GM12878 (cell line): ENCODE measurements around the gene HRH2. TPM values are rescaled to one million over a fixed set of nuclear protein-coding genes. Genes with fewer than 3 reads are reported as not detected.

Source experiments
- ATAC-seq: fragments of 200-7000 bp; cut with Tn5 transposase; 3 replicates; pipeline ENCODE4 v1.9.1; 2020; ENCODE audit warnings: mild to moderate bottlenecking, moderate library complexity
- BruUV-seq: library from RNA; stranded (reverse); fragments of 400-500 nt; replicated peaks from 2 replicates; lab custom pipeline; 2021; lab: Mats Ljungman, UMichigan
- CTCF ChIA-PET: fragments of 300-600 bp; sonication (Branson Sonifier 250); formaldehyde crosslinking; extraction: SDS; loops from one replicate; lab custom pipeline; 2021; ENCODE audit warnings: inconsistent platforms; lab: Yijun Ruan, JAX
- POLR2A ChIA-PET: fragments of 350-600 bp; formaldehyde crosslinking; extraction: SDS; loops from one replicate; lab custom pipeline; 2021; ENCODE audit warnings: inconsistent platforms; lab: Charles Lee
- RAD21 ChIA-PET: fragments of 300-600 bp; sonication (Branson Sonifier 250); formaldehyde crosslinking; loops from one replicate; lab custom pipeline; 2023; ENCODE audit warnings: antibody characterized with exemption; ENCODE audit not compliant: unreplicated experiment; lab: Charles Lee
- SMC1A ChIA-PET: fragments of 300-600 bp; sonication (Branson Sonifier 250); formaldehyde crosslinking; loops from one replicate; lab custom pipeline; 2023; ENCODE audit not compliant: unreplicated experiment, uncharacterized antibody; lab: Charles Lee
- DNase-seq: peaks from one replicate; pipeline ENCODE4 v3.0.0-alpha.2; 2011; ENCODE audit warnings: low read depth, low spot score
- FAIRE-seq: peaks from 3 replicates; lab custom pipeline; 2011; peaks lifted over from hg19 to GRCh38; lab: Jason Lieb, UNC
- H2AFZ ChIP-seq: 2 replicates; pipeline ENCODE4 v1.6.0; 2011; ENCODE audit warnings: low read depth, low read length, control low read depth; ENCODE audit not compliant: control insufficient read depth
- H3K27ac ChIP-seq: 2 replicates; pipeline ENCODE4 v1.5.1; 2011; ENCODE audit warnings: control low read depth; ENCODE audit not compliant: control insufficient read depth, insufficient read depth
- H3K27me3 ChIP-seq, 2 experiments: replicated peaks in 1 of 2; 2 replicates each; pipeline versions ENCODE4 v1.6.0 to v1.6.1; 2011; ENCODE audit warnings: low read length in 1 of 2; ENCODE audit not compliant: control insufficient read depth in 2 of 2, insufficient read depth in 2 of 2
- H3K36me3 ChIP-seq, 2 experiments: 2 replicates each; pipeline ENCODE4 v1.5.1; 2011; ENCODE audit warnings: low read length in 1 of 2; ENCODE audit not compliant: control insufficient read depth in 2 of 2, insufficient read depth in 2 of 2
- H3K4me1 ChIP-seq: 2 replicates; pipeline ENCODE4 v1.6.1; 2011; ENCODE audit warnings: mild to moderate bottlenecking, low read length, moderate library complexity, mixed read lengths; ENCODE audit not compliant: control insufficient read depth, insufficient read depth
- H3K4me2 ChIP-seq: 2 replicates; pipeline ENCODE4 v1.6.0; 2011; ENCODE audit warnings: control low read depth; ENCODE audit not compliant: control insufficient read depth, insufficient read depth
- H3K4me3 ChIP-seq: fragments of 200-600 bp; sonication (generic); 2 replicates; pipeline ENCODE4 v1.5.1; 2016
- H3K79me2 ChIP-seq: 2 replicates; pipeline ENCODE4 v1.6.0; 2011; ENCODE audit warnings: low read length; ENCODE audit not compliant: control insufficient read depth, insufficient read depth
- H3K9ac ChIP-seq: 2 replicates; pipeline ENCODE4 v1.8.0; 2011; ENCODE audit warnings: low read length, control low read depth, mixed read lengths; ENCODE audit not compliant: control insufficient read depth, insufficient read depth
- H3K9me3 ChIP-seq: replicated peaks from 3 replicates; pipeline ENCODE4 v1.5.1; 2011; ENCODE audit warnings: mild to moderate bottlenecking, low read length; ENCODE audit not compliant: control insufficient read depth, insufficient read depth
- H4K20me1 ChIP-seq: 2 replicates; pipeline ENCODE4 v1.6.0; 2011; ENCODE audit not compliant: control insufficient read depth, insufficient read depth
- BRCA1 ChIP-seq: IDR thresholded peaks from 2 replicates; pipeline ENCODE4 v1.6.1; 2011; ENCODE audit warnings: low read depth, low read length, improper control_type of control experiment
- HDAC6 ChIP-seq: fragments of 200-600 bp; sonication (generic); IDR thresholded peaks from one replicate; pipeline ENCODE4 v1.8.0; 2017; ENCODE audit warnings: antibody characterized with exemption; ENCODE audit not compliant: unreplicated experiment
- IRF3 ChIP-seq: fragments of 450-650 bp; IDR thresholded peaks from 2 replicates; pipeline ENCODE4 v1.6.1; 2014; ENCODE audit warnings: mild to moderate bottlenecking
- MXI1 ChIP-seq: fragments of 150-350 bp; IDR thresholded peaks from 2 replicates; pipeline ENCODE4 v1.6.1; 2011; ENCODE audit warnings: low read depth, mild to moderate bottlenecking, inconsistent platforms, low read length, improper control_type of control experiment
- RAD21 ChIP-seq: IDR thresholded peaks from 2 replicates; pipeline ENCODE4 v1.6.1; 2011; ENCODE audit warnings: mild to moderate bottlenecking, low read depth, low read length, moderate library complexity; ENCODE audit not compliant: insufficient read depth
- RELB ChIP-seq: fragments of 450-650 bp; IDR thresholded peaks from 2 replicates; pipeline ENCODE4 v1.6.1; 2017; ENCODE audit warnings: low read depth, mild to moderate bottlenecking, moderate library complexity
- SPI1 ChIP-seq: IDR thresholded peaks from 2 replicates; pipeline ENCODE4 v1.6.1; 2011; ENCODE audit warnings: low read depth, mild to moderate bottlenecking, low read length, moderate library complexity, borderline replicate concordance; ENCODE audit not compliant: insufficient read depth
- STAT1 ChIP-seq: fragments of 450-650 bp; conservative IDR thresholded peaks from 2 replicates; pipeline ENCODE4 v1.6.1; 2014; ENCODE audit warnings: antibody characterized with exemption, mild to moderate bottlenecking
- STAT3 ChIP-seq: IDR thresholded peaks from 2 replicates; pipeline ENCODE4 v1.6.1; 2011; ENCODE audit warnings: low read depth, low read length, improper control_type of control experiment
- TCF3 ChIP-seq: IDR thresholded peaks from 2 replicates; pipeline ENCODE4 v1.6.1; 2012; ENCODE audit warnings: low read depth, mild to moderate bottlenecking, low read length, borderline replicate concordance; ENCODE audit not compliant: insufficient read depth
- ZBTB40 ChIP-seq: fragments of 450-650 bp; IDR thresholded peaks from 2 replicates; pipeline ENCODE4 v1.6.1; 2016; ENCODE audit warnings: mild to moderate bottlenecking, moderate library complexity, borderline replicate concordance
- ZNF384 ChIP-seq: IDR thresholded peaks from 2 replicates; pipeline ENCODE4 v1.6.1; 2012; ENCODE audit warnings: low read depth, mild to moderate bottlenecking, low read length, improper control_type of control experiment, borderline replicate concordance
- ZSCAN29 ChIP-seq: fragments of 450-650 bp; IDR thresholded peaks from 2 replicates; pipeline ENCODE4 v1.6.1; 2017; ENCODE audit warnings: mild to moderate bottlenecking, moderate library complexity
- WGBS: methylation state at CpG from one replicate; pipeline ENCODE4 v1.1.6; 2016; ENCODE audit warnings: low lambda C conversion rate; ENCODE audit not compliant: insufficient replicate concordance, insufficient coverage; ENCODE audit errors: missing lambda C conversion rate; 5-methylcytosine and 5-hydroxymethylcytosine counted together
- in situ Hi-C: fragments of 300-500 bp; cut with MboI; formaldehyde crosslinking; loops from 9 replicates; pipeline ENCODE4 v1.14.3; 2018; ENCODE audit warnings: mixed read lengths
- intact Hi-C: fragments of 100-400 bp; cut with micrococcal nuclease; formaldehyde crosslinking; loops from one replicate; pipeline ENCODE4 v1.14.2; 2022; ENCODE audit not compliant: unreplicated experiment
- polyA plus RNA-seq, 11 experiments: library from polyadenylated mRNA; depleted of rRNA in 4 of 11; unstranded in 6 of 11; stranded (reverse) in 5 of 11; fragments of >200 nt; fragmentation: Nextera tagmentation in 4 of 11; fragmentation: Illumina TruSeq in 1 of 11; extraction: Ambion mirVana in 4 of 11; extraction: Trizol in 1 of 11; gene quantifications; 1 replicate in 1 of 11; 2 replicates in 10 of 11; pipeline versions ENCODE4 v1.2.1 to v1.2.3, GENCODE V29; 2011 to 2016; ENCODE audit warnings: inconsistent platforms in 2 of 11, missing spikeins in 2 of 11, low read depth in 1 of 11
- total RNA-seq, 4 experiments: library from RNA; depleted of rRNA in 3 of 4; stranded (reverse); fragments of >200 nt in 3 of 4; fragmentation: Illumina TruSeq in 1 of 4; extraction: Trizol in 1 of 4; gene quantifications; 2 replicates each; pipeline versions ENCODE4 v1.2.1 to v1.2.3, GENCODE V29; 2013 to 2021
- TF ChIP-seq, protein P1 (sequence below): fragments of 150-350 bp; IDR thresholded peaks from 2 replicates; pipeline ENCODE4 v1.6.1; 2014; ENCODE audit warnings: mild to moderate bottlenecking, low read depth, low read length
- TF ChIP-seq, protein P2 (sequence below): IDR thresholded peaks from 2 replicates; pipeline ENCODE4 v1.6.1; 2012; ENCODE audit warnings: low read depth, low read length, improper control_type of control experiment

HRH2 gene
- total and polyA plus RNA-seq, 10 of the 15 experiments (the other 5 are each of a cell fraction or from before 2014, with no cell fraction given) = 0.01 to 0.05 (median 0.03) TPM; not detected in 7

- DNase-seq (no peak), ATAC-seq (no peak), FAIRE-seq (no peak)
- RAD21 ChIA-PET = no interaction called here
- Histone ChIP-seq H3K4me3 (no peak overlapping the region), H2AFZ (no peak overlapping the region), H3K4me2 (no peak overlapping the region), H3K9ac (no peak overlapping the region), H3K9me3 (no peaks in the 10 kb centered on the region), H3K36me3 (no peaks in the 10 kb centered on the region), H3K27me3 (no peaks in the 10 kb centered on the region), H3K79me2 (no peaks in the 10 kb centered on the region), H3K4me1 (no peaks in the 10 kb centered on the region), H4K20me1 (no peaks in the 10 kb centered on the region), H3K27ac (no peak overlapping the region)
- CTCF ChIA-PET = interaction anchor here (0.8 kb wide), 1 partner anchor 10 kb away, joined by 3 read pairs; no protein-coding TSS in a partner anchor
- BruUV-seq = no TSS peak
- SMC1A ChIA-PET = interaction anchor here (1.5 kb wide), 1 partner anchor 9 kb away, joined by 3 read pairs; no protein-coding TSS in a partner anchor
- intact Hi-C loops (no loop called here), in situ Hi-C loops (loop anchor here (10.0 to 25.0 kb wide), 2 partner anchors 226 to 859 kb away; no protein-coding TSS in a partner anchor)
- WGBS = 43% methylated on average over 12 of the region's 12 CpGs
- POLR2A ChIA-PET = no interaction called here
- no peak for TF ChIP-seq MXI1
- TF ChIP-seq, protein P1, sequence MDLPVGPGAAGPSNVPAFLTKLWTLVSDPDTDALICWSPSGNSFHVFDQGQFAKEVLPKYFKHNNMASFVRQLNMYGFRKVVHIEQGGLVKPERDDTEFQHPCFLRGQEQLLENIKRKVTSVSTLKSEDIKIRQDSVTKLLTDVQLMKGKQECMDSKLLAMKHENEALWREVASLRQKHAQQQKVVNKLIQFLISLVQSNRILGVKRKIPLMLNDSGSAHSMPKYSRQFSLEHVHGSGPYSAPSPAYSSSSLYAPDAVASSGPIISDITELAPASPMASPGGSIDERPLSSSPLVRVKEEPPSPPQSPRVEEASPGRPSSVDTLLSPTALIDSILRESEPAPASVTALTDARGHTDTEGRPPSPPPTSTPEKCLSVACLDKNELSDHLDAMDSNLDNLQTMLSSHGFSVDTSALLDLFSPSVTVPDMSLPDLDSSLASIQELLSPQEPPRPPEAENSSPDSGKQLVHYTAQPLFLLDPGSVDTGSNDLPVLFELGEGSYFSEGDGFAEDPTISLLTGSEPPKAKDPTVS = no peak
- no peak for TF ChIP-seq ZSCAN29
- TF ChIP-seq IRF3 = no peak
- TF ChIP-seq RAD21 = no peak
- no peak for TF ChIP-seq HDAC6
- no peak for TF ChIP-seq ZNF384
- TF ChIP-seq, protein P2, sequence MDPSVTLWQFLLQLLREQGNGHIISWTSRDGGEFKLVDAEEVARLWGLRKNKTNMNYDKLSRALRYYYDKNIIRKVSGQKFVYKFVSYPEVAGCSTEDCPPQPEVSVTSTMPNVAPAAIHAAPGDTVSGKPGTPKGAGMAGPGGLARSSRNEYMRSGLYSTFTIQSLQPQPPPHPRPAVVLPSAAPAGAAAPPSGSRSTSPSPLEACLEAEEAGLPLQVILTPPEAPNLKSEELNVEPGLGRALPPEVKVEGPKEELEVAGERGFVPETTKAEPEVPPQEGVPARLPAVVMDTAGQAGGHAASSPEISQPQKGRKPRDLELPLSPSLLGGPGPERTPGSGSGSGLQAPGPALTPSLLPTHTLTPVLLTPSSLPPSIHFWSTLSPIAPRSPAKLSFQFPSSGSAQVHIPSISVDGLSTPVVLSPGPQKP = no peak
- no peak for TF ChIP-seq ZBTB40
- no peak for TF ChIP-seq STAT1
- no peak for TF ChIP-seq SPI1
- TF ChIP-seq STAT3 = no peak
- TF ChIP-seq BRCA1 = no peak
- no peak for TF ChIP-seq RELB
- no peak for TF ChIP-seq TCF3
Observed at GRCh38 chr5:175728316-175728715, 70.4 kb downstream of the HRH2 start.
